Spleen (tissue), 7 donors: Measurements from ENCODE around the gene FBXW5.

Source experiments
- CTCF ChIP-seq, 11 experiments: fragments of 200-600 bp in 7 of 11; fragments of 450-650 bp in 4 of 11; sonication (generic) in 4 of 11; IDR thresholded peaks in 8 of 11; conservative IDR thresholded peaks in 3 of 11; 1 replicate in 7 of 11; 2 replicates in 4 of 11; pipeline versions ENCODE4 v1.4.0 to v1.8.0; 2016 to 2021; ENCODE audit warnings: antibody characterized with exemption in 11 of 11, inconsistent platforms in 4 of 11, mild to moderate bottlenecking in 1 of 11
- POLR2A ChIP-seq, 3 donors: fragments of 450-650 bp; IDR thresholded peaks; one replicate each; pipeline ENCODE4 v1.5.1; 2017; ENCODE audit warnings: antibody characterized with exemption in 3 of 3, mild to moderate bottlenecking in 1 of 3
- POLR2AphosphoS5 ChIP-seq, 3 donors: sonication (generic); formaldehyde crosslinking; IDR thresholded peaks; one replicate each; pipeline ENCODE4 v1.5.1; 2017; ENCODE audit warnings: antibody characterized with exemption in 3 of 3
- donor health status: DM: no; HTN: no; CAD: no; lungs with moderate emphysema.
- donor health status: DM: no; HTN: no; CAD: no.
- donor health status: DM: no; HTN: no; CAD: no.

- no peak for TF ChIP-seq CTCF (IDR thresholded peaks at IDR 0.05 in 8 of 11, conservative IDR thresholded peaks at IDR 0.05 in 3 of 11)
- TF ChIP-seq POLR2AphosphoS5 (IDR thresholded peaks at IDR 0.05) = no peak
- no peak for TF ChIP-seq POLR2A (IDR thresholded peaks at IDR 0.05)
These were observed 27.8 kb upstream of the FBXW5 start for GRCh38 chr9:136972335-136972734.
